ENCODE data around the gene STAC.

GRCh38 chr3:36562945-36563344 is 182.6 kb downstream of the STAC start:
- TF ChIP-seq RBFOX2 (IDR thresholded peaks at IDR 0.05; ENCODE audit: low read depth, low read length) (no peak), ZNF384 (IDR thresholded peaks at IDR 0.05; ENCODE audit: low read depth, low read length) (no peak), GABPA (tag; conservative IDR thresholded peaks at IDR 0.05; ENCODE audit: low read depth) (no peak), CTCF (IDR thresholded peaks at IDR 0.05 in 2 of 3, conservative IDR thresholded peaks at IDR 0.05 in 1 of 3; ENCODE audit: insufficient read depth in 2 of 3, low read depth in 1 of 3, low read length in 3 of 3) (no peak), MYC (IDR thresholded peaks at IDR 0.05; ENCODE audit: low read depth, low read length) (no peak), MYC (CRISPR knock-in tag; IDR thresholded peaks at IDR 0.05; ENCODE audit: borderline replicate concordance, low read depth) (no peak)

Measured in K562 (cell line).